ENCODE measurements around the gene TP53TG5.

DNA sequence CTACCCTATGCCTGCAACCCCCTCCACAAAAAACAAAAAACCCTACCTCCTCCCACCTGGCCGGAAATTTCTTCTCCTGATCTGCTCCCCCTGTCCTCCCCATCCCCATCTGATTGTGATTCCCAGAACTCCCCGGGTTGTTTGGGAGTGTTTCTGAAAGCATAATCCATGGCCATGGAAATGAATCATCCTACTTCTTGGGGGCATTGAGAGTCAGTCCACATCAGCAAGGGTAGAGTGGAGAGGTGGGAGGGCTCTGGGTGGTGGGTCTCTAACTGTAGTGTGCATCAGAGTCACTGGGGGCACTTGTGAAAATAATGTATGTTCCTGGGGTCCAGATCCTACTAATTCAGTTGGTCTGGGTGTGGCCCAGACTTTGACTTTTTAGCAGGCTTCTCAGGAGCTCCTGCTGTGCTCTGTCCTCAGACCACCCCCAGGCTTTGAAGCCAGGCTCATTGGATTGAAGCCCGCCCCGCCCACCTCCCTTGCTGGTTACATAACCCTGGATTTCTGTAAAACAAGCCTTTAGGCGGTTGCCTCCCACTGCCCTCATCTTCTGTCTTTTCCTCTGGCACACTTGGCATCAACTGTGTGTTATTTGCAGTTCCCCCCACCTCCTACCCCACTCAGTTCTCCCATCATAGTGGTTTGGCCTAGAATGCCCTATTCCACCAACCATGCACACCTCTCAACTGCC lies 48.3 kb upstream of the TP53TG5 start:
- TF ChIP-seq CTCF (IDR thresholded peaks at IDR 0.05): no peak
- TF ChIP-seq ZNF219 (CRISPR knock-in tag; IDR thresholded peaks at IDR 0.05; ENCODE audit: borderline replicate concordance): no peak
- no peak for TF ChIP-seq ELF4 (CRISPR knock-in tag; IDR thresholded peaks at IDR 0.05; ENCODE audit: low read depth)
- TF ChIP-seq IRF2 (CRISPR knock-in tag; IDR thresholded peaks at IDR 0.05; ENCODE audit: borderline replicate concordance, low read depth): no peak
- no peak for TF ChIP-seq ZNF121 (CRISPR knock-in tag; IDR thresholded peaks at IDR 0.05)
- no peak for TF ChIP-seq CREB1 (CRISPR knock-in tag; IDR thresholded peaks at IDR 0.05)
- no peak for TF ChIP-seq RORB (CRISPR knock-in tag; IDR thresholded peaks at IDR 0.05)
- no peak for TF ChIP-seq PRDM15 (CRISPR knock-in tag; IDR thresholded peaks at IDR 0.05)
- TF ChIP-seq USF1 (CRISPR knock-in tag; IDR thresholded peaks at IDR 0.05): no peak
- no peak for TF ChIP-seq ESRRA (CRISPR knock-in tag; IDR thresholded peaks at IDR 0.05; ENCODE audit: borderline replicate concordance)
- no peak for TF ChIP-seq USF2 (CRISPR knock-in tag; IDR thresholded peaks at IDR 0.05)
- TF ChIP-seq GABPB1 (CRISPR knock-in tag; IDR thresholded peaks at IDR 0.05): no peak
- TF ChIP-seq, protein P1, sequence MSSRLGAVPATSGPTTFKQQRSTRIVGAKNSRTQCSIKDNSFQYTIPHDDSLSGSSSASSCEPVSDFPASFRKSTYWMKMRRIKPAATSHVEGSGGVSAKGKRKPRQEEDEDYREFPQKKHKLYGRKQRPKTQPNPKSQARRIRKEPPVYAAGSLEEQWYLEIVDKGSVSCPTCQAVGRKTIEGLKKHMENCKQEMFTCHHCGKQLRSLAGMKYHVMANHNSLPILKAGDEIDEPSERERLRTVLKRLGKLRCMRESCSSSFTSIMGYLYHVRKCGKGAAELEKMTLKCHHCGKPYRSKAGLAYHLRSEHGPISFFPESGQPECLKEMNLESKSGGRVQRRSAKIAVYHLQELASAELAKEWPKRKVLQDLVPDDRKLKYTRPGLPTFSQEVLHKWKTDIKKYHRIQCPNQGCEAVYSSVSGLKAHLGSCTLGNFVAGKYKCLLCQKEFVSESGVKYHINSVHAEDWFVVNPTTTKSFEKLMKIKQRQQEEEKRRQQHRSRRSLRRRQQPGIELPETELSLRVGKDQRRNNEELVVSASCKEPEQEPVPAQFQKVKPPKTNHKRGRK (CRISPR knock-in tag; IDR thresholded peaks at IDR 0.05; ENCODE audit: borderline replicate concordance): no peak
- no peak for TF ChIP-seq ATF3 (CRISPR knock-in tag; conservative IDR thresholded peaks at IDR 0.05)
